Sigmoid colon (tissue), 7 donors: ENCODE measurements around the gene ZBTB4. TPM values are rescaled to one million over a fixed set of nuclear protein-coding genes. Genes with fewer than 3 reads are reported as not detected.

Source experiments
- DNase-seq: peaks from one replicate; pipeline ENCODE4 v3.0.0-alpha.2; 2019
- H3K27ac ChIP-seq, 4 donors: fragments of 200-600 bp; sonication (generic); one replicate each; pipeline ENCODE4 v1.5.1; 2016 to 2019; ENCODE audit warnings: mild to moderate bottlenecking in 1 of 4
- H3K27me3 ChIP-seq, 3 donors: fragments of 200-600 bp; sonication (generic); one replicate each; pipeline ENCODE4 v1.5.1; 2019; ENCODE audit warnings: mild to moderate bottlenecking in 1 of 3
- H3K36me3 ChIP-seq, 4 donors: fragments of 200-600 bp; sonication (generic); one replicate each; pipeline ENCODE4 v1.5.1; 2016 to 2019
- H3K4me1 ChIP-seq, 4 donors: fragments of 200-600 bp; sonication (generic); one replicate each; pipeline ENCODE4 v1.5.1; 2017 to 2019
- H3K4me3 ChIP-seq, 4 donors: fragments of 200-600 bp; sonication (generic); one replicate each; pipeline ENCODE4 v1.5.1; 2017 to 2019; ENCODE audit warnings: mild to moderate bottlenecking in 2 of 4, moderate library complexity in 1 of 4
- H3K9me3 ChIP-seq, 4 donors: fragments of 200-600 bp in 3 of 4; sonication (generic) in 3 of 4; one replicate each; pipeline versions ENCODE4 v1.5.1 to v1.6.1; 2013 to 2019
- EP300 ChIP-seq, 4 donors: sonication (generic); formaldehyde crosslinking; IDR thresholded peaks; one replicate each; pipeline ENCODE4 v1.6.1; 2017; ENCODE audit warnings: antibody characterized with exemption in 4 of 4
- POLR2A ChIP-seq, 2 donors: fragments of 450-650 bp; IDR thresholded peaks; one replicate each; pipeline ENCODE4 v1.6.1; 2016; ENCODE audit warnings: antibody characterized with exemption in 2 of 2, mild to moderate bottlenecking in 2 of 2, moderate library complexity in 2 of 2
- POLR2AphosphoS5 ChIP-seq, 4 donors: sonication (generic); formaldehyde crosslinking; IDR thresholded peaks; one replicate each; pipeline ENCODE4 v1.6.1; 2017; ENCODE audit warnings: antibody characterized with exemption in 4 of 4
- WGBS, 2 donors: extraction: QIAGEN DNeasy Blood & Tissue Kit; methylation state at CpG; one replicate each; pipeline ENCODE4 v1.1.7; 2013; 5-methylcytosine and 5-hydroxymethylcytosine counted together
- intact Hi-C: fragments of 100-400 bp; cut with DNase I; formaldehyde crosslinking; loops from one replicate; pipeline ENCODE4 v1.15.1; 2023
- polyA plus RNA-seq, 3 donors: library from polyadenylated mRNA; stranded (reverse); fragments of 200-250 nt; gene quantifications; one replicate each; pipeline ENCODE4 v1.2.3, GENCODE V29; 2013
- total RNA-seq, 4 donors: library from RNA; depleted of rRNA; stranded (reverse); fragments of >200 nt; gene quantifications; one replicate each; pipeline ENCODE4 v1.1.0, GENCODE V29; 2016
- TF ChIP-seq, protein P1 (sequence below), 4 experiments: fragments of 450-650 bp in 3 of 4; fragments of 200-600 bp in 1 of 4; IDR thresholded peaks; one replicate each; pipeline ENCODE4 v1.5.1; 2016 to 2019; ENCODE audit warnings: antibody characterized with exemption in 4 of 4, mild to moderate bottlenecking in 3 of 4, moderate library complexity in 2 of 4
- donor health status: healthy with polysubstance abuse.
- donor health status: Bipolar disorder and iron deficiency.
- donor health status: healthy.

Gene ZBTB4
- total and polyA plus RNA-seq, 7 donors, result 5.5 to 56.5 (median 42.5) TPM

DNA sequence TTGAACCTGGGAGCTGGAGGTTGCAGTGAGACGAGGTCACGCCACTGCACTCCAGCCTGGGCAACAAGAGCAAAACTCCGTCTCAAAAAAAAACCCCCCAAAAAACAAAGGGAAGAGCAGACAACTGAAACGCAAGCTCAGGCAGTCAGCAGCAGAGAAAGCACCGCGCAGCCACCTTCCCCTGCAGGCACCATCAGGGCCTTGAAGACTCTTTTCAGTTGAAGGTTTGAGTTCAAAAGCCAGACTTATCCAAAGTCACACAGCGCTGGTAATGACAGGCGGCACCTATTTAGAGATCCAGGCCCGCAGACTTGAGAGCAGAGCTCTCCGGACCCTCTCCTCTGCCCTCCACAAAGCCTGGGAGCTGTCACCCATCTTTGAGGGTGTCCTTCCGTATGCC lies 11.1 kb downstream of the ZBTB4 start:
- Histone ChIP-seq H3K27ac (no peak overlapping the region), H3K4me1 (peaks cover 0 to 62% (median 34%) of the 10 kb centered on the region in 4 donors), H3K4me3 (no peak overlapping the region), H3K9me3 (no peaks in the 10 kb centered on the region), H3K36me3 (peaks cover 13 to 36% (median 20%) of the 10 kb centered on the region in 4 donors), H3K27me3 (no peaks in the 10 kb centered on the region)
- no peak for DNase-seq
- TF ChIP-seq POLR2AphosphoS5 (IDR thresholded peaks at IDR 0.05), result no peak
- TF ChIP-seq EP300 (IDR thresholded peaks at IDR 0.05), result no peak
- TF ChIP-seq, protein P1, sequence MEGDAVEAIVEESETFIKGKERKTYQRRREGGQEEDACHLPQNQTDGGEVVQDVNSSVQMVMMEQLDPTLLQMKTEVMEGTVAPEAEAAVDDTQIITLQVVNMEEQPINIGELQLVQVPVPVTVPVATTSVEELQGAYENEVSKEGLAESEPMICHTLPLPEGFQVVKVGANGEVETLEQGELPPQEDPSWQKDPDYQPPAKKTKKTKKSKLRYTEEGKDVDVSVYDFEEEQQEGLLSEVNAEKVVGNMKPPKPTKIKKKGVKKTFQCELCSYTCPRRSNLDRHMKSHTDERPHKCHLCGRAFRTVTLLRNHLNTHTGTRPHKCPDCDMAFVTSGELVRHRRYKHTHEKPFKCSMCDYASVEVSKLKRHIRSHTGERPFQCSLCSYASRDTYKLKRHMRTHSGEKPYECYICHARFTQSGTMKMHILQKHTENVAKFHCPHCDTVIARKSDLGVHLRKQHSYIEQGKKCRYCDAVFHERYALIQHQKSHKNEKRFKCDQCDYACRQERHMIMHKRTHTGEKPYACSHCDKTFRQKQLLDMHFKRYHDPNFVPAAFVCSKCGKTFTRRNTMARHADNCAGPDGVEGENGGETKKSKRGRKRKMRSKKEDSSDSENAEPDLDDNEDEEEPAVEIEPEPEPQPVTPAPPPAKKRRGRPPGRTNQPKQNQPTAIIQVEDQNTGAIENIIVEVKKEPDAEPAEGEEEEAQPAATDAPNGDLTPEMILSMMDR (IDR thresholded peaks at IDR 0.05), result no peak
- WGBS, 2 donors, result 91 to 95% methylated on average over 11 of the region's 11 CpGs
- intact Hi-C loops, result no loop called here

DNA sequence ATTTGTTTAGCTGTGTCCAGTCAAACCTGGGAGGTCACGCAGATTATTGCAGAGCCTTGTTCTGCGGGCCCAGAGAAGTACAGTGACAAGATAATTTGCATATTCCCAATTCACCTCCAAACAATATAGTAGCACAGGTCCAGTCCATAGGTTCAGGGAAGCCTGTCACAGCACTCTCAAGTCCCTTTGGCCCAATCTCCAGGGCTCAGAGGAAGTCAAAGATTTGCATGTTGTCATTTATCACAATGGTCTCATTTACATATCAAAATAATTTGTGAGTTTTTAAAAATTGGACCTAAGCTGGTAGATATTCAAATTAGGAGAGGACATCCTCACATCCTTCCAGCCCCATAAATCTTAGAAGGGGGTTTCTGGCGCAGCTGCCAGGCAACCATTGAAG lies 11.9 kb downstream of the ZBTB4 start:
- 85 to 91% methylated on average over 3 of the region's 3 CpGs for WGBS, 2 donors
- TF ChIP-seq EP300 (IDR thresholded peaks at IDR 0.05) (no peak), POLR2AphosphoS5 (IDR thresholded peaks at IDR 0.05) (no peak), POLR2A (IDR thresholded peaks at IDR 0.05) (no peak)
- TF ChIP-seq, protein P1 (IDR thresholded peaks at IDR 0.05), result no peak
- intact Hi-C loops, result no loop called here
- no peaks in the 10 kb centered on the region for H3K9me3 ChIP-seq
- peaks cover 0 to 61% (median 34%) of the 10 kb centered on the region in 4 donors for H3K4me1 ChIP-seq
- peaks cover 18 to 43% (median 27%) of the 10 kb centered on the region in 4 donors for H3K36me3 ChIP-seq
- H3K27ac ChIP-seq, result peak overlapping the region; percentile 46 to 59 (median 50)
- H3K4me3 ChIP-seq, result no peak overlapping the region
- DNase-seq, result no peak
- H3K27me3 ChIP-seq, result no peaks in the 10 kb centered on the region

DNA sequence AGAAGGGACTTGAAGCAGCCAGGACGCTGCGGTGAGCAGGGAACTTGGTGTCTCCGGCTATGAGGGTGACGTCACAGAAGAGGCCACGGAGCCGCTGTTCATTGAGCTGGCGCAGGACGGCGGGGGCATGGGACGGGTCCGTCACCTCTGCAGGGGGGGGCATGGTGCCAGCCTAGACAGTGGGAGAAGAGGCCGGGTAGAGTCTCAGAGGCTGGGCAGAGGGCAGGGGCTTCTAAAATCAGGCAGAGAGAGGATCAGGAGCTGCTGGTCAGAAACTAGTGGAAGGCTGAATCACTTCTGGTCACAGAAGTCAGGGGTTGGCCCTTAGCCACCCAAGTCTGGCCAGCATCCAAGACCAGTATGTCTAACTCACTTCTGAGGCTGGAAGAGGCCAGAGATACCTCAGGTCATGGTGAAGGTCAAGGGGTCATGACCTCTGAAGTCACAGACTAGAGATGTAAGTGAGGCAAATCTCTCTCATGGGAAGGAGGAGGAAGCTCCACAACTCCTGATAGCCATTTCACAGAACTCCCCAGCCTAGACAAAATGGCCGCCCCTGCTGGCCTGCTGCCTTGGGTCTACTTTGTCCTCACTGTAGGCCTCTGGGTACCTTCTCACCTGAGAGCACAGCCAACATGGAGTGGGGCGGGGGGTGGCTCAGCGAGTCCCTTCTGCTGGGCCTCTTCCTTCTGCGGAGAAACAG lies 12.6 kb downstream of the ZBTB4 start:
- no peaks in the 10 kb centered on the region for H3K9me3 ChIP-seq
- H3K27ac ChIP-seq, result peak overlapping the region; percentile 46 to 59 (median 50)
- no peak overlapping the region for H3K4me3 ChIP-seq
- H3K4me1 ChIP-seq, result peaks cover 0 to 58% (median 33%) of the 10 kb centered on the region in 4 donors
- peak; percentile 88 for DNase-seq
- peaks cover 18 to 50% (median 29%) of the 10 kb centered on the region in 4 donors for H3K36me3 ChIP-seq
- WGBS, 2 donors, result 85 to 90% methylated on average over 16 of the region's 16 CpGs
- intact Hi-C loops, result no loop called here
- TF ChIP-seq POLR2AphosphoS5 (IDR thresholded peaks at IDR 0.05) (peak in 2 of 4 donors; percentile 8 to 12), POLR2A (IDR thresholded peaks at IDR 0.05) (no peak)
- H3K27me3 ChIP-seq, result no peaks in the 10 kb centered on the region

DNA sequence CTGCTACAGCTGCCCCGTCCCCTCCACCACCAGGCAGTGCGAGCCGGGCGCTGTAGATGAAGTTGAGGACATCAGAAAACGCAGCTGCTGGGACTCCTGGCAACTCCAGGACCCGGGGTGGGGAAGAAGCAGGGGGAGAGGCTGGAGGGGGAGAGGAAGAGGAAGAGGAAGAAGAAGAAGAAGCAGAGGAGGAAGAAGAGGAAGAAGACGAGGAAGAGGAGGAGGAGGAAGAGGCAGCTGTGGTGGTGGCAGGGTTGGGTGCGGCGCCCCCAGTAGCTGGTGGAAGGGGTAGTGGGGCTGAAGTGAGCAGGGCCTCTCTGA lies 13.2 kb downstream of the ZBTB4 start:
- Histone ChIP-seq H3K4me3 (no peak overlapping the region), H3K9me3 (no peaks in the 10 kb centered on the region), H3K27ac (peak overlapping the region; percentile 46 to 59 (median 50)), H3K27me3 (no peaks in the 10 kb centered on the region), H3K36me3 (peaks cover 18 to 56% (median 29%) of the 10 kb centered on the region in 4 donors), H3K4me1 (peaks cover 0 to 53% (median 31%) of the 10 kb centered on the region in 4 donors)
- 91% methylated on average over 9 of the region's 9 CpGs for WGBS, 2 donors
- intact Hi-C loops, result no loop called here
- TF ChIP-seq EP300 (IDR thresholded peaks at IDR 0.05), result no peak
- TF ChIP-seq POLR2A (IDR thresholded peaks at IDR 0.05), result no peak
- no peak for TF ChIP-seq POLR2AphosphoS5 (IDR thresholded peaks at IDR 0.05)
- TF ChIP-seq, protein P1 (IDR thresholded peaks at IDR 0.05), result no peak
- no peak for DNase-seq

DNA sequence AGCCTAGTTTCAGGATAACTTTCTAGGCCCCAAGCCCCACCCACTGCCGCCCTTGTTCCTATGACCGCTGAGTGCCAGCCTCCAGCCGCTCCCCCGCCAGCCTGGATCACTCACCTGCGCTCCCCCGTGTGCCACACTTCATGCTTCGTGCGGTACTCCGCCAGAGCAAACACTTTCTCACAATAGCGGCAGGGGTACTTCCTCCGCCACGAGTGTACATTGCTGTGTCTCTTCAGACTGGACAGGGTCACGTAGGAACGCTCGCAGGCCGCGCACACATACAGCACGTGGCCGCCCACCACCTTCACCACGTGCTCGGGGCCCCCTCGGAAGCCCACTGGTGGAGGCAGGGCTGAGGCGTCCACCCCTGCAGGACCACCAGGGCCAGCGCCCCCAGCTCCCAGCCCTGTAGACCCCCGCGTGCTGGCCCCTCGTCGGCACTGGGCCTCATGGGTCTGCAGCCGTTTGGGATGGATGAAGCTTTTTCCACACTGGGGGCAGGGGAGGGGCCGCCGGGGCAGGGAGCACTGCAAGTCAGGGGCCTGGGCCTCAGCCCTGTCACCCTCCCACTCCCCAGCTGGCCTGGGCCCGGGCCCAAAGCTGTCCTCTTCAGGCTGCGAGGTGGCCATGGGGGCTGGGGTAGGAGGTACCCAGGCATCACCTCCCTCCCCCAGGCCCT lies 13.7 kb downstream of the ZBTB4 start:
- peaks cover 0 to 50% (median 30%) of the 10 kb centered on the region in 4 donors for H3K4me1 ChIP-seq
- H3K36me3 ChIP-seq, result peaks cover 18 to 56% (median 29%) of the 10 kb centered on the region in 4 donors
- 94% methylated on average over 33 of the region's 33 CpGs for WGBS, 2 donors
- intact Hi-C loops, result no loop called here
- H3K4me3 ChIP-seq, result no peak overlapping the region
- TF ChIP-seq EP300 (IDR thresholded peaks at IDR 0.05) (no peak), POLR2AphosphoS5 (IDR thresholded peaks at IDR 0.05) (peak in 1 of 4 donors; percentile 6), POLR2A (IDR thresholded peaks at IDR 0.05) (no peak)
- TF ChIP-seq, protein P1 (IDR thresholded peaks at IDR 0.05), result no peak
- H3K27ac ChIP-seq, result peak overlapping the region; percentile 46 to 59 (median 50)
- DNase-seq, result no peak
- H3K9me3 ChIP-seq, result no peaks in the 10 kb centered on the region
- no peaks in the 10 kb centered on the region for H3K27me3 ChIP-seq
